HFF-Myc (cell line): ENCODE results near the gene HIPK2.

Experiments used
- DNase-seq: peaks from one replicate; pipeline ENCODE4 v3.0.0-alpha.2; 2011; ENCODE audit warnings: low read depth; ENCODE audit errors: extremely low read depth
- H3K4me3 ChIP-seq: replicated peaks from 2 replicates; pipeline ENCODE4 v1.5.1; 2011; ENCODE audit warnings: low read depth, mild to moderate bottlenecking, control low read depth, low read length
- TF ChIP-seq, protein P1 (sequence below): IDR thresholded peaks from 2 replicates; pipeline ENCODE4 v1.5.1; 2012; ENCODE audit warnings: mild to moderate bottlenecking, low read depth, low read length, control low read depth; ENCODE audit errors: missing control alignments

The HIPK2 gene

DNA sequence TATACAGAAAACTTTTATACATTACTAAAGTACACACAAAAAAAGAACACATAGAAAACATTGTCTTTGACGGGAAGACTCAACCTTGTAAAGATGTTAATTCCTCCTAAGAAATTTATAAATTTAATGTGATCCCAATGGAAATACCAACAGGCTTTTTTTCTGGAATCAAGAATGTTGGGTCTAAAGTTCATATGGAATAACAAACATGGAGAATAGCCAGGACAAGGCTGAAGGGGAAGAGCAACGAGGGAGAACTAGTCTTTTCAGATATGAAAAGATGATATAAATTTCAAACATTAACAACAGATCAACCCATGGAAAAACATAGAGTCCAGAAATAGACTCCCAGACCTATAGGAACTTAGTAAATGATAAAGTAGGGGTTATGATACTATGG lies 19.8 kb downstream of the HIPK2 start:
- TF ChIP-seq, protein P1, sequence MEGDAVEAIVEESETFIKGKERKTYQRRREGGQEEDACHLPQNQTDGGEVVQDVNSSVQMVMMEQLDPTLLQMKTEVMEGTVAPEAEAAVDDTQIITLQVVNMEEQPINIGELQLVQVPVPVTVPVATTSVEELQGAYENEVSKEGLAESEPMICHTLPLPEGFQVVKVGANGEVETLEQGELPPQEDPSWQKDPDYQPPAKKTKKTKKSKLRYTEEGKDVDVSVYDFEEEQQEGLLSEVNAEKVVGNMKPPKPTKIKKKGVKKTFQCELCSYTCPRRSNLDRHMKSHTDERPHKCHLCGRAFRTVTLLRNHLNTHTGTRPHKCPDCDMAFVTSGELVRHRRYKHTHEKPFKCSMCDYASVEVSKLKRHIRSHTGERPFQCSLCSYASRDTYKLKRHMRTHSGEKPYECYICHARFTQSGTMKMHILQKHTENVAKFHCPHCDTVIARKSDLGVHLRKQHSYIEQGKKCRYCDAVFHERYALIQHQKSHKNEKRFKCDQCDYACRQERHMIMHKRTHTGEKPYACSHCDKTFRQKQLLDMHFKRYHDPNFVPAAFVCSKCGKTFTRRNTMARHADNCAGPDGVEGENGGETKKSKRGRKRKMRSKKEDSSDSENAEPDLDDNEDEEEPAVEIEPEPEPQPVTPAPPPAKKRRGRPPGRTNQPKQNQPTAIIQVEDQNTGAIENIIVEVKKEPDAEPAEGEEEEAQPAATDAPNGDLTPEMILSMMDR, result no peak
- no peak overlapping the region for H3K4me3 ChIP-seq
- DNase-seq, result no peak

DNA sequence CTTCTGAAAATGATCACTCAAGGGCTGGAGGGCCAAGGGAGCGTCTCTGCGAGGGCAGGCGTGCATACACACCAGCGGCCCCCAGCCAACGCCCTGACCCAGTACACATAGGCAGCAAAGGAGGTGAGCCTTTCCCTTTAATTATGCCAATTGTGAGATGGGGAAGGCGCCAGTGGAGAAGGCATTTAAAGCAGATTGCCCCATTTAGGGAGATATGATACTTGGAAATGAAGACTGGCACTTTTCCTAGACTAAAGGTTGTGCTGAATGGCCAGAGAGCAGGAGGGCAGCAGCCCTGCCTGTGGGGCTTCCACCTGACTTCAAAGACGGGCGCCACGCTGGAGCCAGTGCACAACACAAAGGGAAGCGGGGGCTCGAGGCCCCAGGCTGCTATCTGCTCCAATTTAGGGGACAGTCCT lies 24.1 kb downstream of the HIPK2 start:
- no peak for DNase-seq
- TF ChIP-seq, protein P1, result no peak
- no peak overlapping the region for H3K4me3 ChIP-seq

DNA sequence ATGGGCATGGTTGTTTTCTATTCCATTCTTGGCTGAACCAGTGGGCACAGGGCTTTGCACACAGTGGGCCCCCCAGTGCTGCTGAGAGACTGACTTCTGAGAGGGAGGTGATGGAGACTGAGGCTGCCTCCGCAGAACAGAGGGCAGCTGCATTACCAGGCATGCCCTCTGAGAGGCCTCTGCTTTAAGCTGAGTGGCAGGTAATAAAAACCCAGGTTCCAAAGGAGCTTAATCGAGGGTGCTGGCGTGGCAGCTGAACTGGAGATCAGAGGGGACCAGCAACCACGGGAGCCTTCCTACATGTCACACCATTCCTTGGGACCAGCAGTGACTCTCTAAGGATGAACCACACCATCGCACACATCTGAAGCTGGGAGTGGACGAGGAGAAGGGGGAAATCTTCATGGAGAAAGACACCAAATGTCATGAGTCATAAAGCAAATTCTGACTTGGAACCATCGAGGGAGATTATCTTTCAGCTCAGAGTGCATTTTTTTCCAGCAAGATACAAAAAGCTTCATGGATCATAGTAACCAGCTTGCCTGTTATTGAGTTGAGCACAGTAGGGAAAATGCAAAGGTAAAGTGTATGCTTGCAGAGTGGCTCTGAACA lies 24.6 kb downstream of the HIPK2 start:
- no peak for DNase-seq
- H3K4me3 ChIP-seq, result no peak overlapping the region
- TF ChIP-seq, protein P1, result no peak

DNA sequence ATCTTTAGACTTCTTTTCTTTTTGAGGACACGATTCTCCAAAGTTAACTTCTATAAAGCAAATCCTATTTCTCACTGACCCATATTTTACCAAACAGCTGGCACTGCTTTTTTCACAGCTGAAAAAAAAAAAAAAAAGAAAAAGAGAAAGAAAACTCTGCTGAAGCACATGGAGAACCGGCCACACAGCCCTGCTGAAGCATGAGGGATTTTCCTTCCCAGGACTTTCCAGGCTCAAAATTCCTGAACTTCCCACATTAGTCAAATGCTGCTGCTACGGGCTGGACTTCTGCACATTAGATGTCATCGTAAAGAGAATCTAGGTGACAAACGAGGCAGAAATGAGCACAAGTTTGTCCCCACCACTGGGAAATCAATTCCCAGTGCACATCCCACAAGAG lies 25.2 kb downstream of the HIPK2 start:
- DNase-seq, result no peak
- TF ChIP-seq, protein P1, result no peak
- no peak overlapping the region for H3K4me3 ChIP-seq

DNA sequence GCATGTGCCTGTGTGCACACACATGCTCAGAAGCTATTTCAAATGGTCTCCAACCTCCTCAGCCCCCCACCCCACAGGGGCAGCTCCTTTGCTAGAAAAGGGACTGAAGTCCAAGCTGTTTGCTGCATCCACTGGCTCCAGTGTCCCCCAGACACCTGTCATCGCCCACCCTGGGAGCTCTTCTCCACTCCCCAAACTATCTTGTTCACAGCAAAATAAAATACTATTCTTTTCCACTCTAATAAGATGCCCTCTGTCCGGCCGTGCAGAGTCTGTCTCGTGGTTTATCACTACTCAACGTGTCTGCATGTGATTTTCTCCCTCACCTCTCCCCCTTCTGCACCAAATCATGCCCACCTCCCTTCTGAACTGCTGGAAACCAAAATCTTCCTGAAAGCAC lies 25.6 kb downstream of the HIPK2 start:
- TF ChIP-seq, protein P1, result no peak
- DNase-seq, result no peak
- no peak overlapping the region for H3K4me3 ChIP-seq

DNA sequence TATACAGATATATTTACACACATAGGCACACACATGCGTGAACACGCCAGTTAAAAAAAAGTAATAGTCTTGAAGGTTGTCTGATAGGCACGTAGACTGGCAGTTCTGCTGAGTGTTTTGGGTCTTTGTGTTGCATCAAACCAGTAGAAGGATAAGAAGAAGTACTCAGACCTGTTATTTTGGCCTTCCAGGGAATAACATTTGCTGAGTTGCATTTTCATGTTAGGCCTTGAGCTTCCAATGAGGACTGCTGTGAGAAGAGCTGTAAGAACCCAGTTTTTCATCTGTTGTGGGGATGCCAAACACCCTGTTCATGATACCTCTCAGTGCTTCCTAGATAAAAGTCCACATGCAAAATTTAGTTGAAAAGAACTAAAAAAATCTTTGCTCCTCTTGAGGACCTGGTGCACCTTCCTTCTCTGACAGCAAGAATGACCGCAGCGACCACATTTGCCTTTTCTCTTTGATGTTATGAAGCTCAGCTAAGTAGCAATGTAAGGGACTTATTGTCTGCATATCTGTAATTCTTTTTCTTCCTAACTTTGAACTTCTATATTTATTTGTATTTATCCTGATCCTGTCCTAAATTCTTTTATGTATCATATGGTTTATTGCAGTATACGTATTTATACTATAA lies 27.2 kb downstream of the HIPK2 start:
- no peak for DNase-seq
- no peak overlapping the region for H3K4me3 ChIP-seq
- TF ChIP-seq, protein P1, result no peak
